ENCODE results near the gene ENTR1. TPM values are rescaled to one million over a fixed set of nuclear protein-coding genes. Genes with fewer than 3 reads are reported as not detected.

ENTR1 gene
- total RNA-seq, 5 donors from 2014 or later (not counting 1 experiment from before 2014, with no cell fraction given): 57.7 to 103 (median 95.6) TPM

DNA sequence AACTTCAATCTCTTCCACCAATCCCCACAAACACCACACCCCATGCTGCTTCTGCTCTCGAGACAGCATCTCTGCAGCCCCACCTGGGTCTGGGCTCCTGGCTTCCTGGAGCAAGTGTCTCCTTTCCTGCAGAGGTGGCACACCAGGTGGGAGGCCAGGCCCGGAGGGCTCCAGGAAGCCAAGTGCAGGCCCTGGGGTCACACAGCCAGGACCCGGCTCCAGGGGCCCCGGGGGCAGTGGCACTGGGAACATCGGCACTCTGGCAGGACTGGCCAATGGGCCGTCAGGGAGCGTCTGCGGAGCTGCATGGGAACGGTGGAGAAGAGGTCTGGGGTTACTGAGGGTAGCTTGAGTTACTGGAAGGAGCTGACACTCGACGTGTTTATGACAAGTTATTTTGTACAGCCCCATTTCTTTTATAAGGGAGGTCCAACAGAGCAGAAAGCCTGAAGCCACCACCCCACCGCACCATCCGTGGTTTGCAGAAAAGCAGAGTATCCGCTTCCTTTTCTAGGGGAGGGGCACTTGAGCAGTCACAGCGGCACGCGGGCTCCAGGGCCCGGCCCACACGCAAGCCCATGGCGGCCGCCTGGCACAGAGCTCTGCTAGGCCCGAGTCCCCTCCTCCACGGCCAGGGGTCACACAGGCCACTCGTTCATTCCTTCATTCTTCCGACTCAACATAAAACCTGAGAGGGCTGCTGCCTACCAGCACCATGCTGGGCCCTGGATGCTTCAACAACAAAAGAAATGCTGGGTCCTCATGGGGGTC lies 43.8 kb upstream of the ENTR1 start:
- POLR2A ChIA-PET: interaction anchor here in 1 of 2 donors (0.6 kb wide), 1 partner anchor 182 kb away, joined by 7 read pairs; no protein-coding TSS in a partner anchor
- H3K27ac Mint-ChIP-seq: no peak overlapping the region

DNA sequence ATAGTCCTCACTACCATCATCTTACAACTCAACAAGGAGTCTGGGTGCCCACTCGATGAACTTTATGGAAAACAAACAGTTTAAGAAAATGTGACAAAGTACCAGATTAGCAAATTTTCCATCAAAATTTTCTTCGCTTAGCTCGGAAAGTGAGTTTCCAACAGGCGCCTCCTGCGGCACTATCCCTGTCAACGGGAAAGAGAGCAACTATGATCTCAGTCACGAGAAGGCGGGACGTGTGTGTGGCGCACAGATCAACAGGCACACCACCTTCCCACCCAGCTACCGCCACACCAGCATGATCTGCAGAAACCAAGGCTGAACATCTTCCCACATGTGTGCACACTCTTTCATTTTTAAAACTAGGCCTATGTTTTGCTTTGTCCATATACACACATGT lies 42.9 kb upstream of the ENTR1 start:
- Mint-ChIP-seq H3K36me3 (peaks cover 37% of the 10 kb centered on the region), H3K4me1 (peaks cover 0 to 5% (median 0%) of the 10 kb centered on the region in 3 donors), H3K27me3 (no peaks in the 10 kb centered on the region), H3K4me3 (no peak overlapping the region), H3K9me3 (no peaks in the 10 kb centered on the region), H3K27ac (no peak overlapping the region)
- no peak overlapping the region for H3K4me3 ChIP-seq (ENCODE audit: control insufficient read depth in 1 of 2, extremely low read depth in 1 of 2, low read length in 1 of 2)
- H3K36me3 ChIP-seq (ENCODE audit: control insufficient read depth in 2 of 2, extremely low read depth in 1 of 2, insufficient read depth in 1 of 2, low read length in 1 of 2): peaks cover 24 to 78% of the 10 kb centered on the region in 2 donors
- no peaks in the 10 kb centered on the region for H3K4me1 ChIP-seq (ENCODE audit: control insufficient read depth in 1 of 2, extremely low read depth in 1 of 2, insufficient read depth in 2 of 2, low read length in 2 of 2)
- 98% methylated on average over 11 of the region's 11 CpGs for WGBS (ENCODE audit: insufficient coverage)
- ATAC-seq (replicated peaks in 1 of 4): no peak
- no peak for DNase-seq
- CTCF ChIA-PET: no interaction called here
- POLR2A ChIA-PET: no interaction called here
- no peaks in the 10 kb centered on the region for H3K27me3 ChIP-seq (replicated peaks in 1 of 2; ENCODE audit: control insufficient read depth in 2 of 2, extremely low read depth in 1 of 2, insufficient read depth in 2 of 2, low read length in 1 of 2)
- H3K27ac ChIP-seq (ENCODE audit: low read length): no peak overlapping the region
- H3K9me3 ChIP-seq: no peaks in the 10 kb centered on the region

More for the DNA sequence above, 43.8 kb upstream of the ENTR1 start:
- Histone ChIP-seq H3K4me1 (ENCODE audit: control insufficient read depth in 1 of 2, extremely low read depth in 1 of 2, insufficient read depth in 2 of 2, low read length in 2 of 2) (no peaks in the 10 kb centered on the region), H3K27me3 (replicated peaks in 1 of 2; ENCODE audit: control insufficient read depth in 2 of 2, extremely low read depth in 1 of 2, insufficient read depth in 2 of 2, low read length in 1 of 2) (no peaks in the 10 kb centered on the region), H3K9me3 (no peaks in the 10 kb centered on the region), H3K27ac (ENCODE audit: low read length) (no peak overlapping the region), H3K4me3 (ENCODE audit: control insufficient read depth in 1 of 2, extremely low read depth in 1 of 2, low read length in 1 of 2) (no peak overlapping the region), H3K36me3 (ENCODE audit: control insufficient read depth in 2 of 2, extremely low read depth in 1 of 2, insufficient read depth in 1 of 2, low read length in 1 of 2) (peaks cover 19 to 86% of the 10 kb centered on the region in 2 donors)
- H3K4me1 Mint-ChIP-seq: peaks cover 0 to 5% (median 0%) of the 10 kb centered on the region in 3 donors
- CTCF ChIA-PET: no interaction called here
- H3K9me3 Mint-ChIP-seq: no peaks in the 10 kb centered on the region
- ATAC-seq (replicated peaks in 1 of 4) (no peak), DNase-seq (no peak)
- WGBS (ENCODE audit: insufficient coverage): 96% methylated on average over 23 of the region's 25 CpGs
- peaks cover 44% of the 10 kb centered on the region for H3K36me3 Mint-ChIP-seq
- no peak overlapping the region for H3K4me3 Mint-ChIP-seq
- H3K27me3 Mint-ChIP-seq: no peaks in the 10 kb centered on the region

GRCh38 chr9:136451221-136451877 lies 40.9 kb upstream of the ENTR1 start:
- ATAC-seq (replicated peaks in 1 of 4): no peak
- H3K36me3 Mint-ChIP-seq: peaks cover 50% of the 10 kb centered on the region
- Histone ChIP-seq H3K4me3 (ENCODE audit: control insufficient read depth in 1 of 2, extremely low read depth in 1 of 2, low read length in 1 of 2) (no peak overlapping the region), H3K27me3 (replicated peaks in 1 of 2; ENCODE audit: control insufficient read depth in 2 of 2, extremely low read depth in 1 of 2, insufficient read depth in 2 of 2, low read length in 1 of 2) (no peaks in the 10 kb centered on the region), H3K36me3 (ENCODE audit: control insufficient read depth in 2 of 2, extremely low read depth in 1 of 2, insufficient read depth in 1 of 2, low read length in 1 of 2) (peaks cover 38 to 78% of the 10 kb centered on the region in 2 donors), H3K4me1 (ENCODE audit: control insufficient read depth in 1 of 2, extremely low read depth in 1 of 2, insufficient read depth in 2 of 2, low read length in 2 of 2) (no peaks in the 10 kb centered on the region), H3K27ac (ENCODE audit: low read length) (no peak overlapping the region), H3K9me3 (no peaks in the 10 kb centered on the region)
- no peak overlapping the region for H3K27ac Mint-ChIP-seq
- no peak overlapping the region for H3K4me3 Mint-ChIP-seq
- POLR2A ChIA-PET: no interaction called here
- H3K9me3 Mint-ChIP-seq: no peaks in the 10 kb centered on the region
- no peaks in the 10 kb centered on the region for H3K27me3 Mint-ChIP-seq
- DNase-seq: no peak
- CTCF ChIA-PET: no interaction called here
- 99% methylated on average over 18 of the region's 26 CpGs for WGBS (ENCODE audit: insufficient coverage)
- H3K4me1 Mint-ChIP-seq: peaks cover 0 to 5% (median 0%) of the 10 kb centered on the region in 3 donors

- Mint-ChIP-seq H3K9me3 (no peaks in the 10 kb centered on the region), H3K4me3 (no peak overlapping the region), H3K27me3 (no peaks in the 10 kb centered on the region), H3K27ac (no peak overlapping the region), H3K4me1 (peaks cover 0 to 8% (median 0%) of the 10 kb centered on the region in 3 donors), H3K36me3 (peaks cover 45% of the 10 kb centered on the region)
- 90% methylated on average over 3 of the region's 3 CpGs for whole genome bisulfite sequencing (ENCODE audit: insufficient coverage)
- peaks cover 40 to 72% of the 10 kb centered on the region in 2 donors for H3K36me3 ChIP-seq (ENCODE audit: control insufficient read depth in 2 of 2, extremely low read depth in 1 of 2, insufficient read depth in 1 of 2, low read length in 1 of 2)
- no peaks in the 10 kb centered on the region for H3K4me1 ChIP-seq (ENCODE audit: control insufficient read depth in 1 of 2, extremely low read depth in 1 of 2, insufficient read depth in 2 of 2, low read length in 2 of 2)
- ATAC-seq (replicated peaks in 1 of 4) (no peak), DNase-seq (no peak)
- POLR2A ChIA-PET: no interaction called here
- H3K9me3 ChIP-seq: no peaks in the 10 kb centered on the region
- H3K4me3 ChIP-seq (ENCODE audit: control insufficient read depth in 1 of 2, extremely low read depth in 1 of 2, low read length in 1 of 2): no peak overlapping the region
- no peak overlapping the region for H3K27ac ChIP-seq (ENCODE audit: low read length)
- H3K27me3 ChIP-seq (replicated peaks in 1 of 2; ENCODE audit: control insufficient read depth in 2 of 2, extremely low read depth in 1 of 2, insufficient read depth in 2 of 2, low read length in 1 of 2): no peaks in the 10 kb centered on the region
- CTCF ChIA-PET: no interaction called here
Measured at GRCh38 chr9:136448655-136449054, 38.2 kb upstream of the ENTR1 start.

- CTCF ChIA-PET: no interaction called here
- H3K4me3 ChIP-seq (ENCODE audit: control insufficient read depth in 1 of 2, extremely low read depth in 1 of 2, low read length in 1 of 2): no peak overlapping the region
- H3K9me3 ChIP-seq: no peaks in the 10 kb centered on the region
- Mint-ChIP-seq H3K4me3 (no peak overlapping the region), H3K4me1 (peaks cover 0 to 4% (median 0%) of the 10 kb centered on the region in 3 donors), H3K27ac (no peak overlapping the region), H3K36me3 (peaks cover 48% of the 10 kb centered on the region), H3K9me3 (no peaks in the 10 kb centered on the region), H3K27me3 (no peaks in the 10 kb centered on the region)
- POLR2A ChIA-PET: no interaction called here
- DNase-seq (no peak), ATAC-seq (replicated peaks in 1 of 4) (no peak)
- no peaks in the 10 kb centered on the region for H3K27me3 ChIP-seq (replicated peaks in 1 of 2; ENCODE audit: control insufficient read depth in 2 of 2, extremely low read depth in 1 of 2, insufficient read depth in 2 of 2, low read length in 1 of 2)
- H3K4me1 ChIP-seq (ENCODE audit: control insufficient read depth in 1 of 2, extremely low read depth in 1 of 2, insufficient read depth in 2 of 2, low read length in 2 of 2): no peaks in the 10 kb centered on the region
- WGBS (ENCODE audit: insufficient coverage): 98% methylated on average over 17 of the region's 27 CpGs
- peaks cover 37 to 79% of the 10 kb centered on the region in 2 donors for H3K36me3 ChIP-seq (ENCODE audit: control insufficient read depth in 2 of 2, extremely low read depth in 1 of 2, insufficient read depth in 1 of 2, low read length in 1 of 2)
- no peak overlapping the region for H3K27ac ChIP-seq (ENCODE audit: low read length)
Measured at GRCh38 chr9:136447173-136447778, 36.9 kb upstream of the ENTR1 start.

GRCh38 chr9:136445799-136446198 lies 35.4 kb upstream of the ENTR1 start:
- no peaks in the 10 kb centered on the region for H3K9me3 Mint-ChIP-seq
- CTCF ChIA-PET: interaction anchor here in 1 of 2 donors (0.5 kb wide), 1 partner anchor 24 kb away, joined by 4 read pairs; no protein-coding TSS in a partner anchor
- WGBS (ENCODE audit: insufficient coverage): 97% methylated on average over 4 of the region's 7 CpGs

More at GRCh38 chr9:136445799-136446198, 35.4 kb upstream of the ENTR1 start:
- Histone ChIP-seq H3K27me3 (replicated peaks in 1 of 2; ENCODE audit: control insufficient read depth in 2 of 2, extremely low read depth in 1 of 2, insufficient read depth in 2 of 2, low read length in 1 of 2) (no peaks in the 10 kb centered on the region), H3K36me3 (ENCODE audit: control insufficient read depth in 2 of 2, extremely low read depth in 1 of 2, insufficient read depth in 1 of 2, low read length in 1 of 2) (peaks cover 37 to 79% of the 10 kb centered on the region in 2 donors), H3K27ac (ENCODE audit: low read length) (no peak overlapping the region), H3K9me3 (no peaks in the 10 kb centered on the region), H3K4me3 (ENCODE audit: control insufficient read depth in 1 of 2, extremely low read depth in 1 of 2, low read length in 1 of 2) (no peak overlapping the region), H3K4me1 (ENCODE audit: control insufficient read depth in 1 of 2, extremely low read depth in 1 of 2, insufficient read depth in 2 of 2, low read length in 2 of 2) (no peaks in the 10 kb centered on the region)
- POLR2A ChIA-PET: no interaction called here
- ATAC-seq (replicated peaks in 1 of 4) (no peak), DNase-seq (no peak)
- Mint-ChIP-seq H3K4me3 (no peak overlapping the region), H3K27me3 (no peaks in the 10 kb centered on the region), H3K27ac (no peak overlapping the region), H3K4me1 (peaks cover 0 to 4% (median 2%) of the 10 kb centered on the region in 3 donors), H3K36me3 (peaks cover 47% of the 10 kb centered on the region)
